ENCODE measurements around the gene CEP295NL. TPM values are rescaled to one million over a fixed set of nuclear protein-coding genes. Genes with fewer than 3 reads are reported as not detected.

The CEP295NL gene
- total and polyA plus RNA-seq, 2 of the 13 experiments (the other 11 are each of a cell fraction or from before 2014, with no cell fraction given) = not detected

DNA sequence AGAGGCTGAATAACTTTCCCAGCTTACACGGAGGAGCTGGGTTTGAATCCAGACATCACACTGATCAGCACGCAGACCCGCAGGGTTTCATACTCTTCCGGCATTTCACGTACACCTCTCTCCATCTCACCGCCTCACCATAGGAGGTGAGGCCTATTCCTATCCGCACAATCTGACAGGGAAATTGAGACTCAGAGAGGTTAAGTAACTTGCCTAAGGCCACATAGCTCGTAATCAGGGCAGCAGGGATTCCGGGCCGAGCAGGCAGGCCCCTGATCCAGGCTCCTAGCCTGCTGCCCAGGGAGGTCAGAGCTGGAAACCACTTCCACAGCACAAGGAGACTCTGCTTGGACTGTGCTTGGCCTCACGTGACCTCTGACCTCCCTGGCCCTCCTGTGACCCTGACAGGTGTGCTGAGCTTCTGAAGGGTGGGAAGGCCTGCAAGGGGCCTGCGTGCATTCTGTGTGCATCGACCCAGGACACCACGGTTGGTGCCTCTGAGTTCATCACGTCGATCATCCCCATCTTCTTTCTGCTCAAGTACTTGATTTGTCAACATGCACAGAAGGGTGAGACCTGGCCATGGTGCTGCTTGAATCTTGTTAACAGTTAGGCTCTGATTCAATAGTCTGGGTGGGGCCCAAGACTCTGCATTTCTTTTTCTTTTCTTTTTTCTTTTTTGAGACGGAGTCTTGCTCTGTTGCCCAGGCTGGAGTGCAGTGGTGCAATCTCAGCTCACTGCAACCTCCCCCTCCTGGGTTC, 4.7 kb downstream of the CEP295NL start (continued):
- TF ChIP-seq IKZF4 (CRISPR knock-in tag; IDR thresholded peaks at IDR 0.05; ENCODE audit: borderline replicate concordance, low read depth, not compliant biosample characterization) (no peak), XRCC5 (optimal IDR thresholded peaks at IDR 0.05; ENCODE audit: low read length) (no peak), DRAP1 (CRISPR knock-in tag; IDR thresholded peaks at IDR 0.05) (no peak), MATR3 (CRISPR knock-in tag; IDR thresholded peaks at IDR 0.05) (no peak), IKZF5 (CRISPR knock-in tag; IDR thresholded peaks at IDR 0.05) (no peak), ZNF121 (CRISPR knock-in tag; IDR thresholded peaks at IDR 0.05) (no peak)
- TF ChIP-seq, protein P1, sequence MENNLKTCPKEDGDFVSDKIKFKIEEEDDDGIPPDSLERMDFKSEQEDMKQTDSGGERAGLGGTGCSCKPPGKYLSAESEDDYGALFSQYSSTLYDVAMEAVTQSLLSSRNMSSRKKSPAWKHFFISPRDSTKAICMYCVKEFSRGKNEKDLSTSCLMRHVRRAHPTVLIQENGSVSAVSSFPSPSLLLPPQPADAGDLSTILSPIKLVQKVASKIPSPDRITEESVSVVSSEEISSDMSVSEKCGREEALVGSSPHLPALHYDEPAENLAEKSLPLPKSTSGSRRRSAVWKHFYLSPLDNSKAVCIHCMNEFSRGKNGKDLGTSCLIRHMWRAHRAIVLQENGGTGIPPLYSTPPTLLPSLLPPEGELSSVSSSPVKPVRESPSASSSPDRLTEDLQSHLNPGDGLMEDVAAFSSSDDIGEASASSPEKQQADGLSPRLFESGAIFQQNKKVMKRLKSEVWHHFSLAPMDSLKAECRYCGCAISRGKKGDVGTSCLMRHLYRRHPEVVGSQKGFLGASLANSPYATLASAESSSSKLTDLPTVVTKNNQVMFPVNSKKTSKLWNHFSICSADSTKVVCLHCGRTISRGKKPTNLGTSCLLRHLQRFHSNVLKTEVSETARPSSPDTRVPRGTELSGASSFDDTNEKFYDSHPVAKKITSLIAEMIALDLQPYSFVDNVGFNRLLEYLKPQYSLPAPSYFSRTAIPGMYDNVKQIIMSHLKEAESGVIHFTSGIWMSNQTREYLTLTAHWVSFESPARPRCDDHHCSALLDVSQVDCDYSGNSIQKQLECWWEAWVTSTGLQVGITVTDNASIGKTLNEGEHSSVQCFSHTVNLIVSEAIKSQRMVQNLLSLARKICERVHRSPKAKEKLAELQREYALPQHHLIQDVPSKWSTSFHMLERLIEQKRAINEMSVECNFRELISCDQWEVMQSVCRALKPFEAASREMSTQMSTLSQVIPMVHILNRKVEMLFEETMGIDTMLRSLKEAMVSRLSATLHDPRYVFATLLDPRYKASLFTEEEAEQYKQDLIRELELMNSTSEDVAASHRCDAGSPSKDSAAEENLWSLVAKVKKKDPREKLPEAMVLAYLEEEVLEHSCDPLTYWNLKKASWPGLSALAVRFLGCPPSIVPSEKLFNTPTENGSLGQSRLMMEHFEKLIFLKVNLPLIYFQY (CRISPR knock-in tag; IDR thresholded peaks at IDR 0.05; ENCODE audit: borderline replicate concordance) = no peak

All from HepG2 (cell line).